ENCODE data around the gene POC1A.

DNA sequence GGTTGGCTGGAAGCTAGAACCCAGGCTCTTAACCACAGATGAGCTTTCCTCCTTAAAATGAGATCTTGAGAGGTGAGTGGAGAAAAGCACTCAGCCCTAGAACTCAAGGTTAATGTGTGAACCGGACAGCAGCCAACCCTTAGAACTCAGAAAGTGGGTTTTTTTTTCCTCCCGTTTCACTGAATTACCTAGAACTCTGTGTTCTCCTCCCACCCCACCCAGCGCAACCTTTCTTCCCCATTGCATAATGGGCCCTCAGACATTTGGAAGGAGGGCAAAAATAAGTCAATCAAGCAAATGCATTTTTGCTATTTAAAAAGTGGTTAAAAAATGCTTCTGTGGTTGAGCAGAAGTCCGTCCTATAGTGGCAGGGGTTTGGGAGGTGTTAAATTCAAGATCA lies 36.7 kb downstream of the POC1A start:
- TF ChIP-seq, protein P1, sequence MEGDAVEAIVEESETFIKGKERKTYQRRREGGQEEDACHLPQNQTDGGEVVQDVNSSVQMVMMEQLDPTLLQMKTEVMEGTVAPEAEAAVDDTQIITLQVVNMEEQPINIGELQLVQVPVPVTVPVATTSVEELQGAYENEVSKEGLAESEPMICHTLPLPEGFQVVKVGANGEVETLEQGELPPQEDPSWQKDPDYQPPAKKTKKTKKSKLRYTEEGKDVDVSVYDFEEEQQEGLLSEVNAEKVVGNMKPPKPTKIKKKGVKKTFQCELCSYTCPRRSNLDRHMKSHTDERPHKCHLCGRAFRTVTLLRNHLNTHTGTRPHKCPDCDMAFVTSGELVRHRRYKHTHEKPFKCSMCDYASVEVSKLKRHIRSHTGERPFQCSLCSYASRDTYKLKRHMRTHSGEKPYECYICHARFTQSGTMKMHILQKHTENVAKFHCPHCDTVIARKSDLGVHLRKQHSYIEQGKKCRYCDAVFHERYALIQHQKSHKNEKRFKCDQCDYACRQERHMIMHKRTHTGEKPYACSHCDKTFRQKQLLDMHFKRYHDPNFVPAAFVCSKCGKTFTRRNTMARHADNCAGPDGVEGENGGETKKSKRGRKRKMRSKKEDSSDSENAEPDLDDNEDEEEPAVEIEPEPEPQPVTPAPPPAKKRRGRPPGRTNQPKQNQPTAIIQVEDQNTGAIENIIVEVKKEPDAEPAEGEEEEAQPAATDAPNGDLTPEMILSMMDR (optimal IDR thresholded peaks at IDR 0.05 in 1 of 3, IDR thresholded peaks at IDR 0.05 in 1 of 3, conservative IDR thresholded peaks at IDR 0.05 in 1 of 3; ENCODE audit: extremely low read depth in 1 of 3, insufficient read depth in 2 of 3, low read length in 3 of 3), result no peak
- TF ChIP-seq EZH2 (IDR thresholded peaks at IDR 0.05; ENCODE audit: low read length), result no peak

All from keratinocyte (primary cell).